Smooth muscle cell (in vitro differentiated cells): ENCODE results near the gene MST1. TPM values are rescaled to one million over a fixed set of nuclear protein-coding genes. Genes with fewer than 3 reads are reported as not detected.

Experiments
- DNase-seq: peaks from one replicate; lab custom pipeline; 2025; ENCODE audit not compliant: unreplicated experiment; lab: John Stamatoyannopoulos, UW
- H2AFZ ChIP-seq: fragments of 200-600 bp; sonication (generic); 2 replicates; pipeline ENCODE4 v1.6.0; 2016; ENCODE audit warnings: antibody characterized with exemption, low read depth, mild to moderate bottlenecking
- H3F3A ChIP-seq: fragments of 200-600 bp; sonication (generic); 2 replicates; pipeline ENCODE4 v1.6.0; 2017; ENCODE audit warnings: antibody characterized with exemption, low read depth
- H3K27ac ChIP-seq: fragments of 200-600 bp; sonication (generic); 2 replicates; pipeline ENCODE4 v1.5.1; 2016; ENCODE audit warnings: low read depth, mild to moderate bottlenecking
- H3K27me3 ChIP-seq: fragments of 200-600 bp; sonication (generic); 2 replicates; pipeline ENCODE4 v1.6.1; 2016; ENCODE audit warnings: low read depth, mild to moderate bottlenecking
- H3K36me3 ChIP-seq: fragments of 200-600 bp; sonication (generic); 2 replicates; pipeline ENCODE4 v1.5.1; 2016; ENCODE audit warnings: low read depth
- H3K4me1 ChIP-seq: fragments of 200-600 bp; sonication (generic); 2 replicates; pipeline ENCODE4 v1.5.1; 2016; ENCODE audit warnings: low read depth
- H3K4me2 ChIP-seq: fragments of 200-600 bp; sonication (generic); 2 replicates; pipeline ENCODE4 v1.6.0; 2016; ENCODE audit warnings: mild to moderate bottlenecking
- H3K4me3 ChIP-seq: fragments of 200-600 bp; sonication (generic); 2 replicates; pipeline ENCODE4 v1.5.1; 2016; ENCODE audit warnings: mild to moderate bottlenecking
- H3K79me2 ChIP-seq: fragments of 200-600 bp; sonication (generic); 2 replicates; pipeline ENCODE4 v1.6.0; 2016; ENCODE audit warnings: low read depth, mild to moderate bottlenecking
- H3K9ac ChIP-seq: fragments of 200-600 bp; sonication (generic); 2 replicates; pipeline ENCODE4 v1.6.0; 2016; ENCODE audit warnings: low read depth
- H3K9me3 ChIP-seq: fragments of 200-600 bp; sonication (generic); replicated peaks from 2 replicates; pipeline ENCODE4 v1.5.1; 2016; ENCODE audit warnings: low read depth
- H4K20me1 ChIP-seq: fragments of 200-600 bp; sonication (generic); 2 replicates; pipeline ENCODE4 v1.6.0; 2016; ENCODE audit warnings: low read depth
- WGBS: methylation state at CpG from one replicate; pipeline ENCODE4 v1.1.7; 2016; ENCODE audit warnings: low lambda C conversion rate; 5-methylcytosine and 5-hydroxymethylcytosine counted together
- polyA plus RNA-seq: library from polyadenylated mRNA; unstranded; fragments of >200 nt; fragmentation: Nextera tagmentation; extraction: Ambion mirVana; gene quantifications from 2 replicates; pipeline ENCODE4 v1.2.1, GENCODE V29; 2016
- total RNA-seq: library from RNA; depleted of rRNA; stranded (reverse); fragments of >200 nt; gene quantifications from 2 replicates; pipeline ENCODE4 v1.2.3, GENCODE V29; 2014
- TF ChIP-seq, protein P1 (sequence below): fragments of 200-600 bp; sonication (generic); IDR thresholded peaks from 2 replicates; pipeline ENCODE4 v1.5.1; 2017; ENCODE audit warnings: borderline replicate concordance, mild to moderate bottlenecking, antibody characterized with exemption; ENCODE audit not compliant: insufficient read depth, poor library complexity, severe bottlenecking

The MST1 gene
- total and polyA plus RNA-seq, 2 experiments from 2014 or later = 18.7 to 22.9 TPM

DNA sequence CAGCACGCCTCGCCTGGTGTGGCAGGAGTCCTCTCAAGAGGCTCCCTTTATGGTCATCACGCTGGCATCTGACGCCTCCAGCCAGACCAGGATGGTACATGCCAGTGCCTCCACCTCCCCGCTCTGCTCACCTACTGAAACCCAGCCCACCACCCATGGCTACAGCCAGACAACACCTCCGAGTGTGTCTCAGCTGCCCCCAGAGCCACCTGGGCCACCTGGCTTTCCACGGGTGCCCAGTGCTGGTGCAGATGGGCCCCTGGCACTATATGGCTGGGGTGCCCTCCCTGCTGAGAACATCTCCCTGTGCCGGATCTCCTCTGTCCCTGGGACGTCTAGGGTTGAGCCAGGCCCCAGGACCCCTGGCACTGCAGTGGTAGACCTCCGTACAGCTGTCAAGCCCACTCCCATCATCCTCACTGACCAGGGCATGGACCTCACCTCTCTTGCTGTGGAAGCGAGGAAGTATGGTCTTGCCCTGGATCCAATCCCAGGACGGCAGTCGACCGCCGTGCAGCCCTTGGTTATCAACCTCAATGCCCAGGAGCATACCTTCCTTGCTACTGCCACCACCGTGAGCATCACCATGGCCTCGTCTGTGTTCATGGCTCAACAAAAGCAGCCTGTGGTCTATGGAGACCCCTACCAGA lies 35.0 kb downstream of the MST1 start:
- Histone ChIP-seq H3K4me1 (no peaks in the 10 kb centered on the region), H2AFZ (no peak overlapping the region), H3K4me2 (no peak overlapping the region), H3K27ac (no peak overlapping the region), H3K27me3 (no peaks in the 10 kb centered on the region), H3K9me3 (no peaks in the 10 kb centered on the region), H3K79me2 (no peaks in the 10 kb centered on the region), H3K4me3 (no peak overlapping the region), H3F3A (no peaks in the 10 kb centered on the region), H3K36me3 (no peaks in the 10 kb centered on the region), H3K9ac (no peak overlapping the region), H4K20me1 (no peaks in the 10 kb centered on the region)
- no peak for DNase-seq
- TF ChIP-seq, protein P1, sequence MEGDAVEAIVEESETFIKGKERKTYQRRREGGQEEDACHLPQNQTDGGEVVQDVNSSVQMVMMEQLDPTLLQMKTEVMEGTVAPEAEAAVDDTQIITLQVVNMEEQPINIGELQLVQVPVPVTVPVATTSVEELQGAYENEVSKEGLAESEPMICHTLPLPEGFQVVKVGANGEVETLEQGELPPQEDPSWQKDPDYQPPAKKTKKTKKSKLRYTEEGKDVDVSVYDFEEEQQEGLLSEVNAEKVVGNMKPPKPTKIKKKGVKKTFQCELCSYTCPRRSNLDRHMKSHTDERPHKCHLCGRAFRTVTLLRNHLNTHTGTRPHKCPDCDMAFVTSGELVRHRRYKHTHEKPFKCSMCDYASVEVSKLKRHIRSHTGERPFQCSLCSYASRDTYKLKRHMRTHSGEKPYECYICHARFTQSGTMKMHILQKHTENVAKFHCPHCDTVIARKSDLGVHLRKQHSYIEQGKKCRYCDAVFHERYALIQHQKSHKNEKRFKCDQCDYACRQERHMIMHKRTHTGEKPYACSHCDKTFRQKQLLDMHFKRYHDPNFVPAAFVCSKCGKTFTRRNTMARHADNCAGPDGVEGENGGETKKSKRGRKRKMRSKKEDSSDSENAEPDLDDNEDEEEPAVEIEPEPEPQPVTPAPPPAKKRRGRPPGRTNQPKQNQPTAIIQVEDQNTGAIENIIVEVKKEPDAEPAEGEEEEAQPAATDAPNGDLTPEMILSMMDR = no peak
- WGBS = 96% methylated on average over 17 of the region's 17 CpGs

DNA sequence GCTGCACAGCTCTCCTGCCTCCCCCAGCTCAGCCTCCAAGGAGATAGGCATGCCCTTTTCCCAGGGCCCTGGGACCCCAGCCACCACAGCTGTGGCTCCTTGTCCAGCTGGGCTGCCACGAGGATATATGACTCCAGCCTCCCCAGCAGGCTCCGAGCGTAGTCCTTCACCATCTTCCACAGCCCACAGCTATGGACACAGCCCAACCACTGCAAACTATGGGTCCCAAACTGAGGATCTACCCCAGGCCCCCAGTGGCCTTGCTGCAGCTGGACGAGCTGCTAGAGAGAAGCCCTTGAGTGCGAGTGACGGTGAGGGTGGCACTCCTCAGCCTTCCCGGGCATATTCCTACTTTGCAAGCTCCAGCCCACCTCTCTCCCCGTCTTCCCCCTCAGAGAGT lies 35.7 kb downstream of the MST1 start:
- 87% methylated on average over 8 of the region's 8 CpGs for WGBS
- Histone ChIP-seq H3K4me3 (no peak overlapping the region), H3F3A (no peaks in the 10 kb centered on the region), H4K20me1 (no peaks in the 10 kb centered on the region), H3K27ac (no peak overlapping the region), H3K27me3 (no peaks in the 10 kb centered on the region), H3K79me2 (no peaks in the 10 kb centered on the region), H3K36me3 (no peaks in the 10 kb centered on the region), H3K9me3 (no peaks in the 10 kb centered on the region), H3K9ac (no peak overlapping the region), H2AFZ (no peak overlapping the region), H3K4me1 (no peaks in the 10 kb centered on the region), H3K4me2 (no peak overlapping the region)
- no peak for DNase-seq
- TF ChIP-seq, protein P1 = no peak

DNA sequence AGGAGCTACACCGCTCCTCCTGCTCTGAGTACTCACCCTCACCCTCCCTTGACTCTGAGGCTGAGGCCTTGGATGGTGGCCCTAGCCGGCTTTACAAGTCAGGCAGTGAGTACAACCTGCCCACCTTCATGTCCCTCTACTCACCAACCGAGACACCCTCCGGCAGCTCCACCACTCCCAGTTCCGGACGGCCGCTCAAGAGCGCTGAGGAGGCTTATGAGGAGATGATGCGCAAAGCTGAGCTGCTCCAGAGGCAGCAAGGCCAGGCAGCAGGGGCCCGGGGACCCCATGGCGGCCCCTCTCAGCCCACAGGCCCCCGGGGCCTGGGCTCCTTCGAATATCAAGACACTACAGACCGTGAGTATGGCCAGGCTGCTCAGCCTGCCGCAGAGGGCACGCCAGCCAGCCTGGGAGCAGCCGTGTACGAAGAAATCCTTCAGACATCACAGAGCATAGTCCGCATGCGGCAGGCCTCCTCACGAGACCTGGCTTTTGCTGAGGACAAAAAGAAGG lies 36.3 kb downstream of the MST1 start:
- no peaks in the 10 kb centered on the region for H3K9me3 ChIP-seq
- no peaks in the 10 kb centered on the region for H3K79me2 ChIP-seq
- H3K4me1 ChIP-seq = no peaks in the 10 kb centered on the region
- no peak overlapping the region for H2AFZ ChIP-seq
- 93% methylated on average over 21 of the region's 21 CpGs for WGBS
- TF ChIP-seq, protein P1 = no peak
- no peaks in the 10 kb centered on the region for H3F3A ChIP-seq
- no peak for DNase-seq
- H3K4me2 ChIP-seq = no peak overlapping the region
- no peak overlapping the region for H3K4me3 ChIP-seq
- no peaks in the 10 kb centered on the region for H4K20me1 ChIP-seq
- H3K27ac ChIP-seq = no peak overlapping the region
- H3K36me3 ChIP-seq = no peaks in the 10 kb centered on the region
- no peak overlapping the region for H3K9ac ChIP-seq
- no peaks in the 10 kb centered on the region for H3K27me3 ChIP-seq
